Measurements from ENCODE around the gene NR3C2. TPM values are rescaled to one million over a fixed set of nuclear protein-coding genes. Genes with fewer than 3 reads are reported as not detected.

NR3C2 gene
- total RNA-seq, 1 donor = 4.7 TPM

- no peak for DNase-seq (ENCODE audit: low read depth)
- TF ChIP-seq CTCF (IDR thresholded peaks at IDR 0.05; ENCODE audit: insufficient read depth, low read length) = no peak
- no peak overlapping the region for H3K4me3 ChIP-seq (ENCODE audit: low read depth, low read length)
Measured at GRCh38 chr4:148268835-148269234, 173.4 kb downstream of the NR3C2 start.

- TF ChIP-seq CTCF (IDR thresholded peaks at IDR 0.05; ENCODE audit: insufficient read depth, low read length) = no peak
- no peak overlapping the region for H3K4me3 ChIP-seq (ENCODE audit: low read depth, low read length)
- DNase-seq (ENCODE audit: low read depth) = no peak
Measured at GRCh38 chr4:148266921-148267320, 175.3 kb downstream of the NR3C2 start.

GRCh38 chr4:148266240-148266639, 176.0 kb downstream of the NR3C2 start:
- no peak for TF ChIP-seq CTCF (IDR thresholded peaks at IDR 0.05; ENCODE audit: insufficient read depth, low read length)
- H3K4me3 ChIP-seq (ENCODE audit: low read depth, low read length) = no peak overlapping the region
- DNase-seq (ENCODE audit: low read depth) = no peak

- TF ChIP-seq CTCF (IDR thresholded peaks at IDR 0.05; ENCODE audit: insufficient read depth, low read length) = no peak
- no peak for DNase-seq (ENCODE audit: low read depth)
- no peak overlapping the region for H3K4me3 ChIP-seq (ENCODE audit: low read depth, low read length)
Measured at GRCh38 chr4:148265627-148266026, 176.6 kb downstream of the NR3C2 start.

GRCh38 chr4:148263802-148264201, 178.4 kb downstream of the NR3C2 start:
- H3K4me3 ChIP-seq (ENCODE audit: low read depth, low read length) = no peak overlapping the region
- no peak for DNase-seq (ENCODE audit: low read depth)
- TF ChIP-seq CTCF (IDR thresholded peaks at IDR 0.05; ENCODE audit: insufficient read depth, low read length) = no peak

GRCh38 chr4:148263127-148263526, 179.1 kb downstream of the NR3C2 start:
- no peak overlapping the region for H3K4me3 ChIP-seq (ENCODE audit: low read depth, low read length)
- no peak for DNase-seq (ENCODE audit: low read depth)
- TF ChIP-seq CTCF (IDR thresholded peaks at IDR 0.05; ENCODE audit: insufficient read depth, low read length) = no peak

- no peak for DNase-seq (ENCODE audit: low read depth)
- no peak for TF ChIP-seq CTCF (IDR thresholded peaks at IDR 0.05; ENCODE audit: insufficient read depth, low read length)
- H3K4me3 ChIP-seq (ENCODE audit: low read depth, low read length) = no peak overlapping the region
Measured at GRCh38 chr4:148261848-148262247, 180.4 kb downstream of the NR3C2 start.
